Measurements from ENCODE around the gene YWHAG. TPM values are rescaled to one million over a fixed set of nuclear protein-coding genes. Genes with fewer than 3 reads are reported as not detected.

YWHAG gene
- polyA plus RNA-seq, 3 donors = 6.9 to 12.2 (median 9.3) TPM

- intact Hi-C loops (cut with micrococcal nuclease) = no loop called here
- Mint-ChIP-seq H3K27ac (peak overlapping the region in 4 of 7 donors; percentile 46 to 72 (median 62)), H3K27me3 (ENCODE audit: low read depth in 3 of 3) (no peaks in the 10 kb centered on the region), H3K4me1 (peaks cover 69% of the 10 kb centered on the region), H3K9me3 (no peaks in the 10 kb centered on the region), H3K4me3 (no peak overlapping the region), H3K36me3 (peaks cover 33 to 55% of the 10 kb centered on the region in 2 donors)
- no peak overlapping the region for H2AFZ ChIP-seq (ENCODE audit: insufficient read depth, low read depth, low read length, poor library complexity, severe bottlenecking)
- H3K4me1 ChIP-seq (ENCODE audit: control insufficient read depth in 1 of 2, insufficient read depth in 2 of 2, low read length in 2 of 2) = peaks cover 25 to 28% of the 10 kb centered on the region in 2 donors
- H4K20me1 ChIP-seq (ENCODE audit: insufficient read depth, low read length) = peaks cover 99% of the 10 kb centered on the region
- peaks cover 100% of the 10 kb centered on the region for H3K79me2 ChIP-seq (ENCODE audit: insufficient read depth, low read length)
- peaks cover 30 to 38% of the 10 kb centered on the region in 2 donors for H3K36me3 ChIP-seq (replicated peaks in 1 of 2; ENCODE audit: control insufficient read depth in 1 of 2, insufficient read depth in 2 of 2, low read length in 2 of 2)
- H3K4me3 ChIP-seq (replicated peaks in 1 of 3; ENCODE audit: low read depth in 2 of 3, low read length in 3 of 3) = no peak overlapping the region
- no peaks in the 10 kb centered on the region for H3K9me3 ChIP-seq (replicated peaks in 1 of 2; ENCODE audit: control insufficient read depth in 1 of 2, insufficient read depth in 1 of 2, low read length in 2 of 2)
- H3K27me3 ChIP-seq (ENCODE audit: control insufficient read depth in 2 of 2, insufficient read depth in 2 of 2, low read length in 2 of 2) = no peaks in the 10 kb centered on the region
- no peak overlapping the region for H3K27ac ChIP-seq (ENCODE audit: low read depth in 1 of 2, low read length in 2 of 2)
- TF ChIP-seq CTCF (IDR thresholded peaks at IDR 0.05) = no peak
- 21% methylated on average over 5 of the region's 9 CpGs for WGBS (ENCODE audit: insufficient coverage)
- H3K9ac ChIP-seq (ENCODE audit: insufficient read depth, low read length, poor library complexity, severe bottlenecking) = no peak overlapping the region
- H3K4me2 ChIP-seq (replicated peaks; ENCODE audit: extremely low read depth, low read length, poor library complexity, severe bottlenecking) = no peak overlapping the region
- DNase-seq = peak in 1 of 3 donors; percentile 34
These were observed 26.7 kb downstream of the YWHAG start for GRCh38 chr7:76332078-76332477.

GRCh38 chr7:76330673-76331072 lies 28.1 kb downstream of the YWHAG start:
- Histone ChIP-seq H3K36me3 (replicated peaks in 1 of 2; ENCODE audit: control insufficient read depth in 1 of 2, insufficient read depth in 2 of 2, low read length in 2 of 2) (peaks cover 38 to 46% of the 10 kb centered on the region in 2 donors), H3K9ac (ENCODE audit: insufficient read depth, low read length, poor library complexity, severe bottlenecking) (no peak overlapping the region), H3K79me2 (ENCODE audit: insufficient read depth, low read length) (peaks cover 100% of the 10 kb centered on the region), H2AFZ (ENCODE audit: insufficient read depth, low read depth, low read length, poor library complexity, severe bottlenecking) (no peak overlapping the region), H3K4me1 (ENCODE audit: control insufficient read depth in 1 of 2, insufficient read depth in 2 of 2, low read length in 2 of 2) (peaks cover 25 to 28% of the 10 kb centered on the region in 2 donors), H3K4me2 (replicated peaks; ENCODE audit: extremely low read depth, low read length, poor library complexity, severe bottlenecking) (no peak overlapping the region), H4K20me1 (ENCODE audit: insufficient read depth, low read length) (peaks cover 99% of the 10 kb centered on the region), H3K27ac (ENCODE audit: low read depth in 1 of 2, low read length in 2 of 2) (peak overlapping the region in 1 of 2 donors; percentile 40), H3K4me3 (replicated peaks in 1 of 3; ENCODE audit: low read depth in 2 of 3, low read length in 3 of 3) (no peak overlapping the region), H3K27me3 (ENCODE audit: control insufficient read depth in 2 of 2, insufficient read depth in 2 of 2, low read length in 2 of 2) (no peaks in the 10 kb centered on the region), H3K9me3 (replicated peaks in 1 of 2; ENCODE audit: control insufficient read depth in 1 of 2, insufficient read depth in 1 of 2, low read length in 2 of 2) (no peaks in the 10 kb centered on the region)
- peak overlapping the region in 2 of 7 donors; percentile 32 to 61 for H3K27ac Mint-ChIP-seq
- H3K36me3 Mint-ChIP-seq = peaks cover 39 to 55% of the 10 kb centered on the region in 2 donors
- no peak for DNase-seq
- intact Hi-C loops (cut with micrococcal nuclease) = no loop called here
- WGBS (ENCODE audit: insufficient coverage) = no CpG with 5 or more reads among the region's 5 CpGs
- no peak overlapping the region for H3K4me3 Mint-ChIP-seq
- H3K4me1 Mint-ChIP-seq = peaks cover 59% of the 10 kb centered on the region
- H3K27me3 Mint-ChIP-seq (ENCODE audit: low read depth in 3 of 3) = no peaks in the 10 kb centered on the region
- TF ChIP-seq CTCF (IDR thresholded peaks at IDR 0.05) = no peak
- no peaks in the 10 kb centered on the region for H3K9me3 Mint-ChIP-seq

All from CD14-positive monocyte (primary cell).